Glomerular visceral epithelial cell (primary cell): ENCODE results near the gene RABL2A.
"Not testable (repeated sequence)": the region's sequence is repeated elsewhere in the genome, so short reads cannot be mapped to it uniquely, and the experiment has no call there.

Experiments used
- DNase-seq: peaks from one replicate; pipeline ENCODE4 v3.0.0-alpha.2; 2016; ENCODE audit errors: extremely low spot score

RABL2A gene

DNA sequence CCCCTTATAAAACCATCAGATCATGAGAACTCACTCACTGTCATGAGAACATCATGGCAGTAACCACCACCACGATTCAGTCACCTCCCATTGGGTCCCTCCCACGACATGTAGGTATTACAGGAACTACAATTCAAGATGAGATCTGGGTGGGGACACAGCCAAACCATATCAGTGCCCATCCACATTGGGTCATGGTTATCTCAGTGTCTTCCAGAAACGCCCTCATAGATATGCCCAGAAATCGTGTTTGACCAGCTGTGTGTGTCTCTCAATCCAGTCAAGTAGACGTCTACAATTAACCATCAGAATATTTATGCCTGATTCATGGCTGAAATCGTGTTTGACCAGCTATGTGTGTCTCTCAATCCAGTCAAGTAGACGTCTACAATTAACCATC lies 17.2 kb upstream of the RABL2A start:
- not testable (repeated sequence) for DNase-seq

DNA sequence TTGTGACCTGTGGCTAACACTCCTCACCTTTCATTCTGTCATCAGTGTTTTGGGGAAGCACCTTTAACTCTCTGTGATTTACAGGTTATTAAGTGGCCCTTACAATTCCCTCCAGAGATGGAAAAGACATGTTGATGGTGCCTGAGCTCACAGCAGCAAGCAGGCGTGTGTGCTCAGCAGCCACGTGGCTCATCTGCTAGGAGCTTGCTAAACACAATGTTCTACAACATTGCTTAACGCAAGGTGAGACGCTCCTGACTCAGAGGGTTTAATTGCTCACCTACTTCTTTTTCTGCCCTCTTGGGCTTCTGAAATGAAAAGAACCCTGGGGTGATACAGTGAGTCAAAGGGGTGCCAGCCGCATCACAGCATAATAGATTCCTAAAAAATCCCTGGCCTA lies 6.1 kb upstream of the RABL2A start:
- not testable (repeated sequence) for DNase-seq

DNA sequence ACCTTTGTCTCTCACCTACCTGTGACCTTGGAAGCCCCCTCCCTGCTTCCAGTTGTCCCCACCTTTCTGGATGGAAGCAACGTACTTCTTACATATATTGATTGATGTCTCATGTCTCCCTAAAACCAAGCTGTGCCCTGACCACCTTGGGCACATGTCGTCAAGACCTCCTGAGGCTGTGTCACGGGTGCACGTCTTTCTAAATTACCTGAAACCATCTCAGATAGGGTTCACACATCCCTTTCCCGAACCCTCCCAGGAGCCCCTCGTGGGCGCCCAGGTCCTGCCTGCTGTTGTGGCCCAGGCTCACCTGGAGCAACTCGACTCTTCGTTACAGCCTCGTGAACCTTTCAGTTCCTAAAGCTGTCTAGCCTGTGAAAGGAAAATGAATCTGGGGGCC lies 1.2 kb upstream of the RABL2A start:
- not testable (repeated sequence) for DNase-seq

DNA sequence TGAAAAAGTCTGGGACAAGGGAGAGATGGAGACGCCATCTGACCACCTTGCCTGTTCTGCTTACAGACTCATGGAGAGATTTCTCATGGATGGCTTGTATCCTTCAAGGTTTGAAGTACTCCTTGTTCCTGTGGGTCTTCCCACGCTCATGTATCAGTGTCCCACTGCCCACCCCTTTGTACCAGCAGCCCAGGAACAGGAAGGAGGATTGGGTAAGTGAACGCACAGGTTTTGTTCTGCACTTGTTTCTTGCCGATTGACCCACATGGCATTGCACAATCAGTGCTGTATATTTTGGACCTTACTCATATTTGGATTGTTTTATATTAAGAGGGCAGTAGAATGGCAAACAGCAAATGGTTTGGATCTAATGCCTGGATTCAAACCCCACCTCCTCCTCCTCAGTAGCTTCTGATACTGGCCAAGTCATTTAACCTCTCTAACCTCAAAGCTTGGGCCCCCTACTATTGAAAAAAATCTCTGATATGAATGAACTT lies 5.8 kb downstream of the RABL2A start:
- not testable (repeated sequence) for DNase-seq

DNA sequence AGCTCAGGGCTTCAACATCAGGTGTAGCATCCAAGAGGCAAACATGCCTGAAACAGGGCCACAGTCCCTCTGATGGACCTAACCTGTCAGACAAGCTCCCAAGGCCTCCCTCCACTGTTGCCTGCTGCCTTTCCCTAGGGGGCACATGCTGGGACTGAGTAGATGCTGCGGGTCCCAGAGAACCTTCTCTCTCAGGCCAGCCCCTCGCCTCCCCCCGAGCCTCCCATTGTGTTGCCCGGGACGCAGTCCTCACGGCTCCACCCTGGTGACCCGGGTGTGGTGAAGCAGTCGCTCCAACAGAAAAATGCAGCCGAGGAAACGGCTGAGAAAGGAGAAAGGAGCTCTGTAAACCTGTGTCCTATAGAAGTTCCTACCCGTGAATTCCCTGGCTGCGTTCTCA lies 8.3 kb downstream of the RABL2A start:
- DNase-seq = not testable (repeated sequence)

DNA sequence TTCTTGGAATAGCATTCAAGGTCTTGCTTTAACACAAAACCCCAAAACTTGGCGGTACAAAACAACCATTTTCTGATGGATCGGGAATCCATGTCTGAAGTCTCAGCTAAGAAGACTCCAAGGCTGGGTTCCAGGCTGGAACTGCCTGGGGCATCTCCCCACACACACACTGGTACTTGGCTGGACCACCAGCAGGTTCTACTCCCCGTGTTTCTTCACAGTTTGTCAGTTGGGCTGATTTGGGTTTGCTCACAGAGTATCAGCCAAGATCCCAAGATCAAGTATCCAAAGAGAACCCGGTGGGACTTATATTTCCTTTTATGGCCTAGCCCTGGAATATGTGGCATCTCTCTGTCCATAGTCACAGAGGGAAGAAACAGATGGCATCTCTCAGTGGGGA lies 9.2 kb downstream of the RABL2A start:
- not testable (repeated sequence) for DNase-seq

DNA sequence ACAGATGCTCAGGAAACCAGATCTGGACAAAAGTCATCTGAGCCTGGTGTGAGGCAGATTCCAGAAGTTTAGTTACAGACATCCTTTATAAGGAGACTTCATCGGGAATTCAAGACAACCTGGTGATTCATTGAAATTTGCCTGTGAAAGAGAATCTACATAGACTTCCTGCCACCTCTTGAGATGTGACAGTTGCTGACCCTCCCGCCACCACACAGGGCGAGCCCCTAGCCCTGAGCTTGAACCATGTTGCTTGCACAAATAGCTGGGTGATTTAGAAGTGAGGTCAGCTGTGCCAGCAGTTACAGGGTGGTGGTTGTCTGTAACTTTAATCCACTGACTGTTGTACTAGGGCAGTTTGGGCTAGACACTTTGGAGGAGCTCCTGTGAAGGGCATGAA lies 11.0 kb downstream of the RABL2A start:
- DNase-seq = not testable (repeated sequence)

DNA sequence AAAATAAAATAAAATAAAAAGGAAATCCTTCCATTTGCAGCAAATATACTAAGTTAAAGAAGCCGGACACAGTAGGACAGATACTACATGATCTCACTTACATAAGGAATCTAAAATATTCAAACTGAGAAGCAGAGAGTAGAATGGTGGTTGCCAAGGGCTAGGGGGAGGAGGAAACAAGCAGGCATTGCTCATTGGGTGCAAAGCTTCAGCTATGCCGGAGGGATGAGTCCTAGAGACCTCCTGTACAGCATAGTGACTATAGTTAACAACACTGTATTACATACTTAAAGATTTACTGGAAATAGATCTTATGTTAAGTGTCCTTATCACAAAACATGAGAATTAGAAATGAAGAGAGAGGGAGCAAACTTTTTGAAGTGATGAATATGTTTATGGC lies 19.2 kb downstream of the RABL2A start:
- not testable (repeated sequence) for DNase-seq

DNA sequence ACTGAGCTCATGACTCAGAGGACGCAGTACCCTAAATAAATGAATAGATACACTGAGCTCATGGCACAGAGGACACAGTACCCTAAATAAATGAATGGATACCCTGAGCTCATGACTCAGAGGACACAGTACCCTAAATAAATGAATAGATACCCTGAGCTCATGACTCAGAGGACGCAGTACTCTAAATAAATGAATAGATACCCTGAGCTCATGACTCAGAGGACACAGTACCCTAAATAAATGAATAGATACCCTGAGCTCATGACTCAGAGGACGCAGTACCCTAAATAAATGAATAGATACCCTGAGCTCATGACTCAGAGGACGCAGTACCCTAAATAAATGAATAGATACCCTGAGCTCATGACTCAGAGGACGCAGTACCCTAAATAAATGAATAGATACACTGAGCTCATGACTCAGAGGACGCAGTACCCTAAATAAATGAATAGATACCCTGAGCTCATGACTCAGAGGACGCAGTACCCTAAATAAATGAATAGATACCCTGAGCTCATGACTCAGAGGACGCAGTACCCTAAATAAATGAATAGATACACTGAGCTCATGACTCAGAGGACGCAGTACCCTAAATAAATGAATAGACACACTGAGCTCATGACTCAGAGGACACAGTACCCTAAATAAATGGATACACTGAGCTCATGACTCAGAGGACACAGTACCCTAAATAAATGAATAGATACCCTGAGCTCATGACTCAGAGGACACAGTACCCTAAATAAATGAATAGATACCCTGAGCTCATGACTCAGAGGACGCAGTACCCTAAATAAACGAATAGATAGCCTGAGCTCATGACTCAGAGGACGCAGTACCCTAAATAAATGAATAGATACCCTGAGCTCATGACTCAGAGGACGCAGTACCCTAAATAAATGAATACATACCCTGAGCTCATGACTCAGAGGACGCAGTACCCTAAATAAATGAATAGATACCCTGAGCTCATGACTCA lies 24.1 kb downstream of the RABL2A start:
- DNase-seq = not testable (repeated sequence)

DNA sequence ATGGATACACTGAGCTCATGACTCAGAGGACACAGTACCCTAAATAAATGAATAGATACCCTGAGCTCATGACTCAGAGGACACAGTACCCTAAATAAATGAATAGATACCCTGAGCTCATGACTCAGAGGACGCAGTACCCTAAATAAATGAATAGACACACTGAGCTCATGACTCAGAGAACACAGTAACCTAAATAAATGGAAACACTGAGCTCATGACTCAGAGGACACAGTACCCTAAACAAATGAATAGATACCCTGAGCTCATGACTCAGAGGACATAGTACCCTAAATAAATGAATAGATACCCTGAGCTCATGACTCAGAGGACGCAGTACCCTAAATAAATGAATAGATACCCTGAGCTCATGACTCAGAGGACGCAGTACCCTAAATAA lies 25.5 kb downstream of the RABL2A start:
- DNase-seq = not testable (repeated sequence)

DNA sequence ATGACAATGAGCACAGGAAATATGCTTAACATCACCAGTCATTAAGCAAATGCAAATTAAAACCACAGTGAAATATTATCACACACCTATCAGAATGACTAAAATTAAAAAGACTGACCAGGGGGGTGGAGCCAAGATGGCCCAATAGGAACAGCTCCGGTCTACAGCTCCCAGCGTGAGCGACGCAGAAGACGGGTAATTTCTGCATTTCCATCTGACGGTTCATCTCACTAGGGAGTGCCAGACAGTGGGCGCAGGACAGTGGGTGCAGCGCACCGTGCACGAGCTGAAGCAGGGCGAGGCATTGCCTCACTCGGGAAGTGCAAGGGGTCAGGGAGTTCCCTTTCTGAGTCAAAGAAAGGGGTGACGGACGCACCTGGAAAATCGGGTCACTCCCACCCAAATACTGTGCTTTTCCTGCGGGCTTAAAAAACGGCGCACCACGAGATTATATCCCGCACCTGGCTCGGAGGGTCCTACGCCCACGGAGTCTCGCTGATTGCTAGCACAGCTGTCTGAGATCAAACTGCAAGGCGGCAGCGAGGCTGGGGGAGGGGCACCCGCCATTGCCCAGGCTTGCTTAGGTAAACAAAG lies 29.1 kb downstream of the RABL2A start:
- not testable (repeated sequence) for DNase-seq

DNA sequence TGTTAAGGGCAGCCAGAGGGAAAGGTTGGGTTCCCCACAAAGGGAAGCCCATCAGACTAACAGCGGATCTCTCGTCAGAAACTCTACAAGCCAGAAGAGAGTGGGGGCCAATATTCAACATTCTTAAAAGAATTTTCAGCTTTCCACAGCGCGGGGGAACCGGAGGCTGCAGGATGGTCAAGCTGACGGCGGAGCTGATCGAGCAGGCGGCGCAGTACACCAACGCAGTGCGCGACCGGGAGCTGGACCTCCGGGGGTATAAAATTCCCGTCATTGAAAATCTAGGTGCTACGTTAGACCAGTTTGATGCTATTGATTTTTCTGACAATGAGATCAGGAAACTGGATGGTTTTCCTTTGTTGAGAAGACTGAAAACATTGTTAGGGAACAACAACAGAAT lies 30.7 kb downstream of the RABL2A start:
- not testable (repeated sequence) for DNase-seq

DNA sequence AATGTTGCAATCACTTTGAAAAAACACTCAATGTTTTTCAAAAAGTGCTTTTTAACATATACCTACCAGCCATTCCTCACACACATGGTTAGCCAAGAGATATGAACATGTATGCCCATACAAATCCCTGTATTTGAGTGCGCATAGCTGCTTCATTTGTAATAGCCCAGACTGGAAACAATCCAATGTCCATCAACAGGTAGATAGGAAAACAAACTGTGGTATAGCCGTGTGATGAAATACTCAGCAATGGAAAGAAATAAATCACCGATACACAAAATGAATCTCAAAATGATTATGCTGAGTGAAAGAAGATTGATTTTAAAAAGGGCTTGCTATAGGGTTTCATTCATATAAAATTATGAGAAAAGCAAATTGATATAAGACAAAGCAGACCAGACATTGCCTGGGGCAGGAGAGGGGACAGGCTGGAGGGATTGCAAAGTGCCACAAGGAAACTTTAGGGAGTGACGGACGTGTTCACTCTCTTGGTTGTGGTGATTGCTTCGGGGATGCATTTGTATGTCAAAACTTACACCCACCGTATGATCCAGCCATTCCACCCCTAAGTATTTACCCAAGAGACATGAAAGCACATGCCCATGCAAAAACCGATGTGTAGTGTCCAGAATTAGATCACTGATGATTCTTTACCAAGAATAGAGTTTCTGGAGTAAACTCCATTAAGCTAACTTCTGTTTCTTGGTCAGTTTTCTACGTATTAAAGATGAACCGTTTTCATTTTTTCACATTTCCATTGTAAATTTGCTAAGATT lies 36.4 kb downstream of the RABL2A start:
- DNase-seq = not testable (repeated sequence)

DNA sequence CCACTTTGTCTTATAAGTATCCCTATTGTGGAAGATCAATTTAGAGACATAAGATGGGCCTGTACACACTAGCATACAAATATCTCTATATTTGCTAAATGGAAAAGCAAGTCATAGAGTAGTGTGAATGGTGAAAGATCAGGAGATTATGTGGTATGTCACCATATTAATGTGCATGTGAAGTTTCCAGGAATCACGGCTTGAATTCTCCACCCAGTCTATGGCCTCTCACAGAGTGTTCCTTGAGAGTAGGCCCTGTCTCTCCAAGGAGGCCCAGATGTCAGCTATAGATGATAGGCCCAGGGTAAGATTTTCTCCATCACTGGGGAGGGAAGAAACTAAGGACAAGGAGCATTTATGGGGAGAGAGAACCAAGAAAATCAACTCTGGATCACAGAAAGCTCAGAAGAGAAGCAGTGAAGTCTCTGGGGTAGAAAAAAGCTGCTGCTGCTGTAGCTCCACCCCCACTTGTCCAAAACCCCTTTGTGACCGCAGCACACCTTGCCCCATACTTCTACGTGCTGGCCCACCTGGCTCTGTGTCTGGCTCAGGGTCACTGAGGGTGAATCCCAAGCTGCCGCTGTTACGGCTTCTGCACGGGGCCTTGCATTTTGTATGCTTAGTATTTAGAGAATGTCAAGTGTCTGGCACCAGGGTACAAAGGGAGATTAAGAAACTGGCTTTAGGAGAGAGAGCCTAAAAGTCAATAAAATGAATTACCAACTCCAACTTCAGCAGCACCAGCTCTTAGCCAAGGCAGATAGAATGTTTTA lies 37.9 kb downstream of the RABL2A start:
- DNase-seq = not testable (repeated sequence)

DNA sequence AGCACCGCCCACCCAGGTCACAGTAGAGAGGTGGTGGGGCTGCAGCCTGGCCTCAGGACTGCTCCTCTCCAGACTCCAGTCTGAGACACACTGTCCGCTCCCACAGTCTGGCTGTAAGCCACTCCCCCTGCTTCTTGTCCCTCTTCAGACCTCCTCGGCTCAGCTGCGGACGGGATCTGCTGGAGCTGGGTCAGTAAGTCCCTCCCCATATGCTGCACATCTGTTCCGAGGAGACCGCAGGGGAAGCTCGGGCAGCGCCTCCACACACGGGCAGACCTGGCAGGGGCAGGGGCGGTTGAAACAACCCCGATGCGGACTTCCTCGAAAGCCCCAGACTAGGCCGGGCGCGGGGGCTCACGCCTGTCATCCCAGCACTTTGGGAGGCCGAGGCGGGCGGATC lies 41.9 kb downstream of the RABL2A start:
- not testable (repeated sequence) for DNase-seq

DNA sequence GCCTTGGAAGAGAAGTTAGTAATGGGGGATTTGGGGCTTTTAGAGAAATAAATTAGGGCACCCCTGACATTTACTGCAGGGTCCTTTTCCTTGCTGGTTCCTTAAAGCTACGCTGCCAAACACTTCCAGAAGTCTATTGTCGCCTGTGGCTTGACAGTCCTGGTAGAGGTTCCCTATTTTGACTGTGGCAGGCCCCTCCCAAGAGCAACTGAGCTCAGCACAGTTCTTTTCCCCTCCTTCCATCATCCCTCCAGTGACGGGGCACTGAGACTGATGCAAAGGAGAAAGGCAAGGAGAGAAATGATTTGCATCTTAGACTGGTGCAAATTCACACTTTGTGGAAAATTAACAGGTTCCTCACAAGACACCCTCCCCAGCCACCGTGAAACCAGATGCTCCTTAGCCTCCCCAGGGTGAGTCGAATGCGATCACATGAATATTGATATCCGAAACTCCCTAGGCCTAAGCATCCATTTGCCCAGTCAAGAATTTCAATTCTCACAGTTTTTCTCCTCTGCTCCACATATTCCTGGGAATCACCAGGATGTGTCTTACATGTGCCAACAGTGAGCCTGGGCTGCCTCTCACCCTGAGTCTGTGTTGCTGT lies 45.4 kb downstream of the RABL2A start:
- no peak for DNase-seq

DNA sequence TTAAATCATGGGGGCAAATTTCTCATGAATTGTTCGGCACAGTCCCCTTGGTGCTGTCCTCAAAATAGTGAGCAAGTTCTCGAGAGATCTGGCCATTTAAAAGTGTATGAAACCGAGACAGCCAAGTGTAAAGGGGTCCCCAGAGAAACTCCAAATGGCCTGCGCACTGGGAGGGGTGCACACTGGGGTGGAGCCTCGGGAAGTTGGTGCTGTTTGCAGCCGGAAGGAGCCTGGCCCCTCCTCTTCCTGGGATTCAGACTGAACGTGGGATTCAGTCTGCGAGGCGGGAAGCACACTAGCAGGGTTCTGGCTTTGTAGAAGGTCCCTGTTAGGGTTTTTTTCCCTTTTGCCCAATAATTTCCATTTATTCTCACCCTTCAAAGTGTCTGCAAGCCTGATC lies 48.8 kb downstream of the RABL2A start:
- no peak for DNase-seq

DNA sequence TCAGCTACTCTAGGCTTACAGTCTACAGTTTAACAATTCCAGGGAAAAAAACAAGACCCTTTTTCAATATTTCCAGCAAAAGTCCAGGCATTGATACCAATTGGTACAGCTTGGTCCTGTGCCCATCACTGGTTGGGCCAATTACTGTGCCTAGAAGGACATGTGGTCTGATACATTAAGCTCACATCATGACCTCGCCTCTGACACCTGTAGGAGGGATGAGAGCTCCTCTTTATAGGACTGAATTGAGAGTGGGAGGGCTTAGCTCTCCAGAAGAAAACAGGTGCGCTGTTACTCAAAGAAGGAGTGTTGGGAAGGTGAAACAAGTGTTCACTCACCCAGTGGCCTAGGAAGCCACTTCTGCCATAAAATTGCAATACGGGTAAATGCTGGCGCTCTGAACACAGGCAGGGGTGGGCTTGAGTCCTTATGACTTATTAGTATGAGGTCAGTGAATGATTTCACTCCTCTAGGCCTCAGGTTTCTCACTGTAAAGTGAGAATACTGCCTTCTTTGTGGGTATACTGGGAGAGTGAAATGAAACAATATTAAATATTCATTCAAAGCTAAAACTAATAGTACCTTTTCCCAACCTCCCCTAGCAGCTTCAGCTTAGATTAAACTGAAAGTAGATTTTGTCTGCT lies 49.7 kb downstream of the RABL2A start:
- no peak for DNase-seq

DNA sequence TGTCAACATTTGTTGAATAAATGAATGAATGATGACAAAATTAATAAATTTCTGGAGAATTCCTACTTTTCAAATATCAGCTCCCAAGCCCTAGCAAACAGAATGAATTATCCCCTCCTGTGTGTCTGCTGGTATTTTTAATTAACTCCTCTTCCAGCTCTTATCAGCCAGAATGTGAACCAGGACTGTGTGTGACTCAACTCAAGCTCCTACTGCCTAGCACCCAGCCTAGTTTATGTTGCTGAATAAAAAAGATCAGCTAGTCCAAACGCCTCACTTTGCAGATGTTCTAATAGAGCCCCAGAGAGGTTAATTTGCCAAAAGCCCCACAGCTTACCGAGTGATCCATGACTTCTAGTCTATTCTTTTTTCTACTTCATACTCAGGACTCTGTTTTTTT lies 50.3 kb downstream of the RABL2A start:
- DNase-seq = no peak

DNA sequence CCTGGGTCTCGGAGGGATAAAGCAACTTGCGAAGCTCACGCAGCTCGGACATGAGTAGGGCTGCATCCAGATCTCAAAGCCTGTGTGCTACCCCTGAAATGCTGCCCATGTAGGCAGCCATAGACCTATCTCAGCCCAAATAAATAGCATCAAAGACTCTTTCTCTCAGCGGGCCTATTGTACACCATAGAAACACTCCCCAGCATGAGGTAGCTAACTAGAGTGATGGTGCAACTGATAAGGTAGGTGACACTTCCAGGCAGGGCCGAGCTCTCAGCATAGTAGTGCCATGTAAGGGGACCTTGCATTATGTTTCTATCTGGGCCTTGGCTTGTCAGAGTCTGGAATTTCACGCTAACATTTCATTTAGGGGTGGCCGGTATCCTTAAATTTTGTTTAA lies 52.4 kb downstream of the RABL2A start:
- DNase-seq = no peak
